Vagina (tissue), 2 donors: ENCODE measurements around the gene DLG2. TPM values are rescaled to one million over a fixed set of nuclear protein-coding genes. Genes with fewer than 3 reads are reported as not detected.
A peak's percentile ranks its signal among the peaks of the same experiment; 100 is the strongest.

ENCODE experiments used
- DNase-seq, 2 donors: peaks; one replicate each; pipeline ENCODE4 v3.0.0-alpha.2; 2017; ENCODE audit errors: extremely low spot score in 2 of 2
- H3K27ac ChIP-seq: fragments of 200-600 bp; sonication (generic); one replicate; pipeline ENCODE4 v1.5.1; 2019
- H3K27me3 ChIP-seq: fragments of 200-600 bp; sonication (generic); one replicate; pipeline ENCODE4 v1.5.1; 2019
- H3K36me3 ChIP-seq, 2 donors: fragments of 200-600 bp; sonication (generic); one replicate each; pipeline ENCODE4 v1.5.1; 2017 to 2019
- H3K4me1 ChIP-seq: fragments of 200-600 bp; sonication (generic); one replicate; pipeline ENCODE4 v1.5.1; 2019
- H3K4me3 ChIP-seq, 2 donors: fragments of 200-600 bp; sonication (generic); 1 replicate in 1 of 2; 2 replicates in 1 of 2; pipeline ENCODE4 v1.5.1; 2016 to 2019
- H3K9me3 ChIP-seq: fragments of 200-600 bp; sonication (generic); one replicate; pipeline ENCODE4 v1.5.1; 2019
- CTCF ChIP-seq, 3 experiments: fragments of 450-650 bp in 2 of 3; fragments of 200-600 bp in 1 of 3; sonication (generic) in 1 of 3; IDR thresholded peaks; one replicate each; pipeline ENCODE4 v1.5.1; 2017 to 2019; ENCODE audit warnings: antibody characterized with exemption in 3 of 3, mild to moderate bottlenecking in 2 of 3, moderate library complexity in 2 of 3
- POLR2A ChIP-seq, 2 donors: fragments of 450-650 bp; IDR thresholded peaks; one replicate each; pipeline ENCODE4 v1.6.1; 2017; ENCODE audit warnings: antibody characterized with exemption in 2 of 2, mild to moderate bottlenecking in 2 of 2, moderate library complexity in 2 of 2
- POLR2AphosphoS5 ChIP-seq, 2 donors: sonication (generic); formaldehyde crosslinking; IDR thresholded peaks; one replicate each; pipeline ENCODE4 v1.9.0; 2017; ENCODE audit warnings: antibody characterized with exemption in 2 of 2, mild to moderate bottlenecking in 2 of 2, low read depth in 1 of 2; ENCODE audit not compliant: insufficient read depth in 1 of 2
- intact Hi-C: fragments of 100-400 bp; cut with DNase I; formaldehyde crosslinking; loops from one replicate; pipeline ENCODE4 v1.15.1; 2023
- total RNA-seq: library from RNA; depleted of rRNA; stranded (reverse); fragments of >200 nt; gene quantifications from one replicate; pipeline ENCODE4 v1.2.3, GENCODE V29; 2016

DLG2 gene
- total RNA-seq, 1 donor from 2014 or later: 10.1 TPM

GRCh38 chr11:83544846-83545245 is 2082.3 kb downstream of the DLG2 start:
- Histone ChIP-seq H3K27me3 (no peaks in the 10 kb centered on the region), H3K4me3 (no peak overlapping the region), H3K9me3 (no peaks in the 10 kb centered on the region), H3K36me3 (no peaks in the 10 kb centered on the region), H3K4me1 (peaks cover 13% of the 10 kb centered on the region), H3K27ac (no peak overlapping the region)
- no peak for TF ChIP-seq POLR2AphosphoS5 (IDR thresholded peaks at IDR 0.05; ENCODE audit: insufficient read depth in 1 of 2, low read depth in 1 of 2)
- TF ChIP-seq CTCF (IDR thresholded peaks at IDR 0.05): no peak
- TF ChIP-seq POLR2A (IDR thresholded peaks at IDR 0.05): no peak
- no peak for DNase-seq
- intact Hi-C loops: no loop called here

GRCh38 chr11:83543706-83544439 is 2083.3 kb downstream of the DLG2 start:
- Histone ChIP-seq H3K27me3 (no peaks in the 10 kb centered on the region), H3K4me3 (no peak overlapping the region), H3K9me3 (no peaks in the 10 kb centered on the region), H3K27ac (no peak overlapping the region), H3K4me1 (peaks cover 14% of the 10 kb centered on the region), H3K36me3 (no peaks in the 10 kb centered on the region)
- DNase-seq: no peak
- intact Hi-C loops: no loop called here
- TF ChIP-seq POLR2A (IDR thresholded peaks at IDR 0.05): no peak

GRCh38 chr11:83542861-83543260 is 2084.3 kb downstream of the DLG2 start:
- Histone ChIP-seq H3K36me3 (no peaks in the 10 kb centered on the region), H3K27ac (no peak overlapping the region), H3K4me1 (peaks cover 14% of the 10 kb centered on the region), H3K27me3 (no peaks in the 10 kb centered on the region), H3K4me3 (no peak overlapping the region), H3K9me3 (no peaks in the 10 kb centered on the region)
- TF ChIP-seq POLR2A (IDR thresholded peaks at IDR 0.05) (no peak), CTCF (IDR thresholded peaks at IDR 0.05) (no peak), POLR2AphosphoS5 (IDR thresholded peaks at IDR 0.05; ENCODE audit: insufficient read depth in 1 of 2, low read depth in 1 of 2) (no peak)
- intact Hi-C loops: no loop called here
- no peak for DNase-seq

GRCh38 chr11:83540728-83541127 is 2086.4 kb downstream of the DLG2 start:
- Histone ChIP-seq H3K4me3 (no peak overlapping the region), H3K27ac (no peak overlapping the region), H3K36me3 (no peaks in the 10 kb centered on the region), H3K9me3 (no peaks in the 10 kb centered on the region), H3K27me3 (no peaks in the 10 kb centered on the region), H3K4me1 (peaks cover 14% of the 10 kb centered on the region)
- intact Hi-C loops: no loop called here
- DNase-seq: no peak
- TF ChIP-seq POLR2A (IDR thresholded peaks at IDR 0.05): no peak
- TF ChIP-seq POLR2AphosphoS5 (IDR thresholded peaks at IDR 0.05; ENCODE audit: insufficient read depth in 1 of 2, low read depth in 1 of 2): no peak
- no peak for TF ChIP-seq CTCF (IDR thresholded peaks at IDR 0.05)

- peak overlapping the region; percentile 18 for H3K27ac ChIP-seq
- no peak for DNase-seq
Observed at GRCh38 chr11:83540112-83540675, 2086.9 kb downstream of the DLG2 start.

More at GRCh38 chr11:83540112-83540675, 2086.9 kb downstream of the DLG2 start:
- Histone ChIP-seq H3K9me3 (no peaks in the 10 kb centered on the region), H3K4me3 (no peak overlapping the region), H3K36me3 (no peaks in the 10 kb centered on the region), H3K27me3 (no peaks in the 10 kb centered on the region), H3K4me1 (peaks cover 14% of the 10 kb centered on the region)
- TF ChIP-seq CTCF (IDR thresholded peaks at IDR 0.05) (no peak), POLR2AphosphoS5 (IDR thresholded peaks at IDR 0.05; ENCODE audit: insufficient read depth in 1 of 2, low read depth in 1 of 2) (no peak), POLR2A (IDR thresholded peaks at IDR 0.05) (no peak)
- intact Hi-C loops: no loop called here
